GM06990 (cell line): ENCODE results near the gene SPEG.

Experiments used
- DNase-seq: peaks from one replicate; pipeline ENCODE4 v3.0.0-alpha.2; 2011; ENCODE audit not compliant: insufficient read length; ENCODE audit errors: extremely low read depth
- H3K27me3 ChIP-seq: replicated peaks from 2 replicates; pipeline ENCODE4 v1.6.0; 2011; ENCODE audit warnings: low read length; ENCODE audit not compliant: control insufficient read depth, insufficient read depth
- H3K36me3 ChIP-seq: 2 replicates; pipeline ENCODE4 v1.5.1; 2011; ENCODE audit warnings: low read length; ENCODE audit not compliant: control insufficient read depth, insufficient read depth
- H3K4me3 ChIP-seq: replicated peaks from 2 replicates; pipeline ENCODE4 v1.5.1; 2011; ENCODE audit warnings: low read depth, mild to moderate bottlenecking, control low read depth, low read length
- CTCF ChIP-seq: IDR thresholded peaks from 2 replicates; pipeline ENCODE4 v1.5.1; 2011; ENCODE audit warnings: low read length, control low read depth, mild to moderate bottlenecking, inconsistent platforms; ENCODE audit not compliant: insufficient read depth, poor library complexity, severe bottlenecking

Gene SPEG

GRCh38 chr2:219540784-219541504 is 106.3 kb downstream of the SPEG start:
- Histone ChIP-seq H3K36me3 (peaks cover 25% of the 10 kb centered on the region), H3K4me3 (no peak overlapping the region), H3K27me3 (no peaks in the 10 kb centered on the region)
- DNase-seq = no peak
- TF ChIP-seq CTCF = no peak

- peak; percentile 90 for DNase-seq
- Histone ChIP-seq H3K36me3 (peaks cover 25% of the 10 kb centered on the region), H3K27me3 (no peaks in the 10 kb centered on the region), H3K4me3 (peak overlapping the region; percentile 81)
- TF ChIP-seq CTCF = peak; percentile 98
These were observed 107.1 kb downstream of the SPEG start for GRCh38 chr2:219541611-219542180.

- Histone ChIP-seq H3K4me3 (peak overlapping the region; percentile 81), H3K36me3 (peaks cover 25% of the 10 kb centered on the region)
These were observed 108.4 kb downstream of the SPEG start for GRCh38 chr2:219542931-219543595.

GRCh38 chr2:219543596-219544358 is 109.1 kb downstream of the SPEG start, which contains the start of the genes CHPF and TMEM198:
CHPF (minus strand) TSS chr2:219543809; CDS start chr2:219543538, 271 bp downstream.
TMEM198 (plus strand) TSS chr2:219544028; CDS start chr2:219544728, 700 bp downstream.
- peak; percentile 96 for DNase-seq
- no peaks in the 10 kb centered on the region for H3K27me3 ChIP-seq
- peaks cover 23% of the 10 kb centered on the region for H3K36me3 ChIP-seq
- no peak for TF ChIP-seq CTCF
- peak within 1 kb of the TSS; percentile 81 for H3K4me3 ChIP-seq

More at GRCh38 chr2:219542931-219543595, 108.4 kb downstream of the SPEG start:
- no peak for TF ChIP-seq CTCF
- H3K27me3 ChIP-seq = no peaks in the 10 kb centered on the region
- DNase-seq = no peak

GRCh38 chr2:219544567-219544966 is 109.9 kb downstream of the SPEG start:
- DNase-seq = no peak
- Histone ChIP-seq H3K27me3 (no peaks in the 10 kb centered on the region), H3K36me3 (peaks cover 15% of the 10 kb centered on the region), H3K4me3 (peak overlapping the region; percentile 81)
- TF ChIP-seq CTCF = no peak
